LNCAP (cell line): ENCODE results near the gene ANKS1A.

ENCODE experiments used
- TF ChIP-seq, protein P1 (sequence below): fragments of 450-650 bp; IDR thresholded peaks from 2 replicates; pipeline ENCODE4 v1.5.1; 2017; ENCODE audit warnings: mild to moderate bottlenecking

The ANKS1A gene

DNA sequence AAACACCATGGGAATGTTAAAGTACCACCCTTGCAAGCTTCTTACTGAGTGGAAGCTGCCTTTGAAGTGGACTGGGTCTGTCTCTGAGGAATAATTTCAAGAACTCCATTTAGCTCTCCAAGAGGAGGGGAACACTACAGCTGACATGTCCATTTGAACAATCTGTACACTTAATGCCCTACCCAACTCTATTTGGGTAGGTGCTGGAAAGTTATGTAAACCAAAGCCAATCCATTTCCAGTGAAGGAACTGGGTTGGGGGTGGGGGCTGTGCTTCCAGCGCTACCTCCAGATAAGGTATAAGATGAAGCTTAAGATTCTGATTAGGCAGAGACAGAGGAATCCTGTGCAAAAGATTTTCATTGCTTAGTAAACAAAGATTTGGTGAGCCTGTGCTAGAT is 130.1 kb downstream of the ANKS1A start:
- TF ChIP-seq, protein P1, sequence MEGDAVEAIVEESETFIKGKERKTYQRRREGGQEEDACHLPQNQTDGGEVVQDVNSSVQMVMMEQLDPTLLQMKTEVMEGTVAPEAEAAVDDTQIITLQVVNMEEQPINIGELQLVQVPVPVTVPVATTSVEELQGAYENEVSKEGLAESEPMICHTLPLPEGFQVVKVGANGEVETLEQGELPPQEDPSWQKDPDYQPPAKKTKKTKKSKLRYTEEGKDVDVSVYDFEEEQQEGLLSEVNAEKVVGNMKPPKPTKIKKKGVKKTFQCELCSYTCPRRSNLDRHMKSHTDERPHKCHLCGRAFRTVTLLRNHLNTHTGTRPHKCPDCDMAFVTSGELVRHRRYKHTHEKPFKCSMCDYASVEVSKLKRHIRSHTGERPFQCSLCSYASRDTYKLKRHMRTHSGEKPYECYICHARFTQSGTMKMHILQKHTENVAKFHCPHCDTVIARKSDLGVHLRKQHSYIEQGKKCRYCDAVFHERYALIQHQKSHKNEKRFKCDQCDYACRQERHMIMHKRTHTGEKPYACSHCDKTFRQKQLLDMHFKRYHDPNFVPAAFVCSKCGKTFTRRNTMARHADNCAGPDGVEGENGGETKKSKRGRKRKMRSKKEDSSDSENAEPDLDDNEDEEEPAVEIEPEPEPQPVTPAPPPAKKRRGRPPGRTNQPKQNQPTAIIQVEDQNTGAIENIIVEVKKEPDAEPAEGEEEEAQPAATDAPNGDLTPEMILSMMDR = no peak

GRCh38 chr6:35019831-35020230 is 130.8 kb downstream of the ANKS1A start:
- TF ChIP-seq, protein P1 = no peak

DNA sequence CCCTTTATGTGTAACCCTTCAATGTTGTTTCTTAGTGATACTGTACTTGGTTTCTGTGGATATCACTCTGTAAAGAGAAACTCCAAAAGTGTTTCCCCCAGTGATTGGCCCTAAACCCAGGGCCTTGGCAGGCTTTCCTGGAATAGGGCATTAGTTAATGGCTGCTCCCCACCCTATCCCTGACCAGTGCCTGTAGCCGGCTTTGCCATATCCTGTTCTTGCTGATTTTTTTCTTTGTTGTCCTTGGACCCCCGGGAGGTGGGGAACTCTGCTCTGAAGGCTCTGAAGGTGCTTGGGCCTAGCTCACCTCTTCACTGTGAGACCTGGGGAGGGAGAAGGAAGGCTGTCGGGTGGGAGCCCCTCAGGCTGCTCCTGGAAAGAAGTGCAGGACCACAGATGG is 131.9 kb downstream of the ANKS1A start:
- TF ChIP-seq, protein P1 = no peak

DNA sequence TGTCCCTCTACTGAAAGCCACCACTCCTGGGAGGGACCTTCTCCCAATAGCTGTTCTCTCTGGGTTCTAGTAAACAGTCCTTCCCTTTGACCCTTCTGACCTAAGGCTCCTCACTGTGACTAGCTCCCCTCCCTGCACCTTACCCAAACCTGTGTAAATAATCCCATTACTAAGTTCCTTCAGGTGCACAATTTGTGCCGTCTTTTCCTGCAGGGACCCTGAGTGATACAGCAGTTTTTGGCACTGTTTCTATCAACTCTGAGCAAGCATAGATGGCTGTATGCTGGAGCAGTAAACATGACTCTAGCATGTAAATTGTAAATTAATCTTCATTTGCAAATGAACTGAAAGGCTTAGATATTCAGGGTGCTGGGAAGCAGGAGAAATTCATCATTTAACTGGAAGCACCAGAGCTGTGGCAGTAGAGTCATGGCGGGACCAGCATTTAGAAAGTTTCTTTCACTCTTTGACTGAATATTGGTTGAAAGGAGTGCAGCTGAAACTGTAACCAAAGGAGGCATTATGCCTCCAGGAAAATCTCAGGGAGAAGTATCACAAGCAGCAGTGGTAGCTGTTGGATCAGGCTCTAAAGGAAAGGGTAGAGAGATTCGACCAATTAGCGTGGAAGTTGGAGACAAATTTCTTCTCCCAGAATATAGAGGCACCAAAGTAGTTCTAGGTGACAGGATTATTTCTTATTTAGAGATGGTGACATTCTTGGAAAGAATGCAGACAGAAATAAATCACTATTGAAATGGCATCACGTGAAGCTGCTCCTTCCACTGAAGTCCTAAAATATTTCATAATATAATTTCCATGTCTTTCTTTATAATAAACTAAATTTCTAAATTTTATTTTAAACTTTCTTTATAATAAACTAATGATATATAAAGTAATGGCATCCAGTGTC is 134.3 kb downstream of the ANKS1A start:
- TF ChIP-seq, protein P1 = no peak

GRCh38 chr6:35024551-35025054 is 135.5 kb downstream of the ANKS1A start:
- TF ChIP-seq, protein P1 = no peak

- TF ChIP-seq, protein P1 = no peak
Measured at GRCh38 chr6:35025232-35026188, 136.5 kb downstream of the ANKS1A start.
